Measurements from ENCODE around the gene C4orf50.

The C4orf50 gene

GRCh38 chr4:5889002-5889696 is 129.1 kb downstream of the C4orf50 start:
- no peak for DNase-seq (ENCODE audit: low read depth)

GRCh38 chr4:5888222-5889001 is 129.8 kb downstream of the C4orf50 start:
- no peak for DNase-seq (ENCODE audit: low read depth)

GRCh38 chr4:5887361-5888221 is 130.6 kb downstream of the C4orf50 start:
- no peak for DNase-seq (ENCODE audit: low read depth)

- DNase-seq (ENCODE audit: low read depth): no peak
Measured at GRCh38 chr4:5887011-5887360, 131.2 kb downstream of the C4orf50 start.

- no peak for DNase-seq (ENCODE audit: low read depth)
Measured at GRCh38 chr4:5885733-5886132, 132.5 kb downstream of the C4orf50 start.

- DNase-seq (ENCODE audit: low read depth): no peak
Measured at GRCh38 chr4:5884796-5885195, 133.4 kb downstream of the C4orf50 start.

- DNase-seq (ENCODE audit: low read depth): no peak
Measured at GRCh38 chr4:5883916-5884315, 134.3 kb downstream of the C4orf50 start.

GRCh38 chr4:5882947-5883346 is 135.3 kb downstream of the C4orf50 start:
- DNase-seq (ENCODE audit: low read depth): no peak

- no peak for DNase-seq (ENCODE audit: low read depth)
Measured at GRCh38 chr4:5881340-5881739, 136.9 kb downstream of the C4orf50 start.

- DNase-seq (ENCODE audit: low read depth): no peak
Measured at GRCh38 chr4:5878359-5878758, 139.9 kb downstream of the C4orf50 start.

GRCh38 chr4:5877392-5877791 is 140.8 kb downstream of the C4orf50 start:
- no peak for DNase-seq (ENCODE audit: low read depth)

GRCh38 chr4:5874811-5875449 is 143.3 kb downstream of the C4orf50 start:
- DNase-seq (ENCODE audit: low read depth): peak; percentile 48

GRCh38 chr4:5870701-5871100 is 147.5 kb downstream of the C4orf50 start:
- no peak for DNase-seq (ENCODE audit: low read depth)

- no peak for DNase-seq (ENCODE audit: low read depth)
Measured at GRCh38 chr4:5869966-5870619, 148.1 kb downstream of the C4orf50 start.

GRCh38 chr4:5867866-5868265 is 150.4 kb downstream of the C4orf50 start:
- no peak for DNase-seq (ENCODE audit: low read depth)

- DNase-seq (ENCODE audit: low read depth): no peak
Measured at GRCh38 chr4:5866841-5867813, 151.1 kb downstream of the C4orf50 start.

- no peak for DNase-seq (ENCODE audit: low read depth)
Measured at GRCh38 chr4:5865896-5866599, 152.2 kb downstream of the C4orf50 start.

- DNase-seq (ENCODE audit: low read depth): peak; percentile 35
Measured at GRCh38 chr4:5863461-5864113, 154.6 kb downstream of the C4orf50 start.

All from GM04504 (cell line).